Activated naive CD8-positive, alpha-beta T cell treated with anti-CD3 and anti-CD28 coated beads, Interleukin-2, amount 50 U/mL, for 24 hours (primary cell): ENCODE data around the gene NRP2.

Experiments used
- ATAC-seq: fragments of 150-1000 bp; cut with Tn5 transposase; one replicate; pipeline ENCODE4 v1.10.0; 2021
- DNase-seq: peaks from one replicate; pipeline ENCODE4 v3.0.0; 2021
- H3K27ac Mint-ChIP-seq: one replicate; pipeline ENCODE4 v1.8.0; 2021; ENCODE audit warnings: mild to moderate bottlenecking, mixed read lengths
- H3K27me3 Mint-ChIP-seq: one replicate; pipeline ENCODE4 v1.8.0; 2021; ENCODE audit warnings: mixed read lengths
- H3K36me3 Mint-ChIP-seq: one replicate; pipeline ENCODE4 v1.8.0; 2021; ENCODE audit warnings: low read depth, mixed read lengths
- H3K4me1 Mint-ChIP-seq: one replicate; pipeline ENCODE4 v1.8.0; 2021; ENCODE audit warnings: mixed read lengths
- H3K4me3 Mint-ChIP-seq: one replicate; pipeline ENCODE4 v1.8.0; 2021; ENCODE audit warnings: mild to moderate bottlenecking, moderate library complexity, mixed read lengths
- H3K9me3 Mint-ChIP-seq: one replicate; pipeline ENCODE4 v1.8.0; 2021; ENCODE audit warnings: mixed read lengths

The NRP2 gene

DNA sequence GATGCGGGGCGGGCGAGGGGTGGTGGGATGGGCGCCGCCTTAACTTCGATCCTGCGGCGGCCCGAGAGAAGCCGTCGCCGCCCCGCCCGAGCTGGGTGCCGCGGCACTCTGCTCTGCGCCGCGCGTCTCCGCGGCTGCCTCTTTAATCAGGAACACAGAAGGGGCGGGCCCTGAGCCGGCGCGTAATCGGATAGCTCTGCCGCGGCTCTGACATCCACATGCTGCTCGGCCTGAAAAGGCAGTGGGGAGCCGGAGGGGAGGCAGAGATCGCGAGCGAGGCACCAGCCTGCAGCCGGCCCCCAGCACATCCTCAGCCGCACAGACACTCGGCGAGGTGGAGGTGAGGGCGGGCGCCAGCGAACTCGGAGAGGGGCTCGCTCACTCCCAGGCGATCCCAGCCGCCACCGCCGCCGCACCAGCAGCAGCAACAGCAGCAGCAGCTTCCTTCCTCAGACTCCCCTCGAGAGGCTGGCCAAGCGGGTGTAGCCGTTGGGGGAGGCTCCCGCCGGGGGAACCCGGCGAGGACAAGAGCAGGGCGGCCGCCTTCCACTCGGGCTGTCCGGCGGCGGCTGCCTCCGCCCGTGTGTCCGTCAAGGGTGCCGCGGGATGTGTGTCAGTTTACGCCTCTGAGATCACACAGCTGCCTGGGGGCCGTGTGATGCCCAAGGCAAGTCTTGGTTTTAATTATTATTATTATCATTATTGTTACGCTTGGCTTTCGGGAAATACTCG, at the start of gene NRP2:
TSS of gene NRP2 (plus strand) at position 263 of the 732 bp plus-strand sequence. CDS start 790 bp downstream, outside the sequence.
- peaks cover 63% of the 10 kb centered on the region for H3K27me3 Mint-ChIP-seq

DNA sequence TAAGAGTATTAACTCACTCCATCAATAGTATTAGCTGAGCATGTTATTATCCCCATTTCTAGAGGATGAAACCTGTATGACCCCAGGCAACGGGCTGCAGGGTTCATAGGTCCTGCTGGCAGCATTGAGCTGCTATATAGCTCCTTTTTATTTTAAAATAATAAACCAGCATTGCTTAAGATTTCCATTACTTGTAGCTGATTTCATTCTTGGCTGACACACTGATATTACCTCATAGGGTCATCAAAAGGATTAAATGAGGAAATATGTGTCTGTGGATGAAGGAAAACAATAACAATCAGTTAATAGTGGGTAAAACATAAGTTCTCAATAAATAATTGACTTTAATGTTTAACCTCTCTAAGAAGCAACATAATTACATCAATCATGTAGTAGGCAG, 48.3 kb upstream of the NRP2 start:
- DNase-seq (no peak), ATAC-seq (no peak)
- no peak overlapping the region for H3K27ac Mint-ChIP-seq
- no peak overlapping the region for H3K4me3 Mint-ChIP-seq
- H3K27me3 Mint-ChIP-seq: no peaks in the 10 kb centered on the region
- no peaks in the 10 kb centered on the region for H3K36me3 Mint-ChIP-seq
- H3K9me3 Mint-ChIP-seq: no peaks in the 10 kb centered on the region
- peaks cover 10% of the 10 kb centered on the region for H3K4me1 Mint-ChIP-seq

More for the DNA sequence above, at the start of gene NRP2:
- H3K36me3 Mint-ChIP-seq: no peaks in the 10 kb centered on the region
- no peaks in the 10 kb centered on the region for H3K9me3 Mint-ChIP-seq
- peak within 1 kb of the TSS; percentile 56 for H3K27ac Mint-ChIP-seq
- ATAC-seq (peak; percentile 76), DNase-seq (peak; percentile 62)
- H3K4me1 Mint-ChIP-seq: peaks cover 43% of the 10 kb centered on the region
- H3K4me3 Mint-ChIP-seq: peak within 1 kb of the TSS; percentile 76

DNA sequence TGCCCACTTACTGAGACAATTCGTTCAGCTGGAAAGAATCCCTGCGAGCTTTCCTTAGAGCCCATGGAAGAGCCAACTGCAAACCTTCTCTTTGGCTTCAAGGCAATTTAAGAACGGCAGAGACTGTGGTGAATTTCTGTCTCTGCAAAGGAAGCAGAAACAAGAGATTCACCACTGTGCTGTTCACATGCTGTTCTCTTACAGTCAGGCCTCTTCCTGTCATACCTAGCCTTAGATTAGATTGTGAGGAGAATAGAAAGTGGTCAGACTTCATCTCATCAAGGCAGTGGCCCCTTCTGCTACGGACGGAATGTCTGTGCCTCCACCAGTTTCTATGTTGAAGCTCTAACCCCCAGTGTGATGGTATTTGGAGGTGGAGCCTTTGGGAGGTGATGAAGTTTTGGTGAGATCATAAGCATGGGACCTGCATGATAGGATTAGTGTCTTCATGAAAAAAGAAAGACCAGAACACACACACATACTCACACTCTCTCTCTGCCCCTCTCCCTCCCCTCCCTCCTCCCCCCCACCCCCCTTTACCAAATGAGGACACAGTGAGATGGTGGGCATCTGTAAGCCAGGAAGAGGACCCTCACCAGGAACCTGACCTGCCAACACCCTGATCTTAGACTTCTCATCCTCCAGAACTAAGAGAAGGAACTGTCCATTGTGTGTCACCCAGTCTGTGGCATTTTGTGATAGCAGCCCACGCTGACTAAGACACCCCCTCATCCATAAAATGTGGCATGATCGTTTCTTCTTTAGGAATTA, 45.6 kb upstream of the NRP2 start:
- ATAC-seq: no peak
- Mint-ChIP-seq H3K27me3 (no peaks in the 10 kb centered on the region), H3K4me3 (no peak overlapping the region), H3K27ac (no peak overlapping the region), H3K36me3 (no peaks in the 10 kb centered on the region), H3K9me3 (no peaks in the 10 kb centered on the region), H3K4me1 (peaks cover 8% of the 10 kb centered on the region)
- DNase-seq: no peak

- DNase-seq (no peak), ATAC-seq (no peak)
- H3K4me3 Mint-ChIP-seq: no peak overlapping the region
- no peaks in the 10 kb centered on the region for H3K9me3 Mint-ChIP-seq
- no peak overlapping the region for H3K27ac Mint-ChIP-seq
- H3K27me3 Mint-ChIP-seq: peaks cover 2% of the 10 kb centered on the region
- no peaks in the 10 kb centered on the region for H3K36me3 Mint-ChIP-seq
- peaks cover 8% of the 10 kb centered on the region for H3K4me1 Mint-ChIP-seq
Measured at GRCh38 chr2:205637320-205637602, 45.0 kb upstream of the NRP2 start.

- Mint-ChIP-seq H3K27ac (no peak overlapping the region), H3K4me3 (no peak overlapping the region), H3K27me3 (peaks cover 6% of the 10 kb centered on the region), H3K9me3 (no peaks in the 10 kb centered on the region), H3K4me1 (peaks cover 8% of the 10 kb centered on the region), H3K36me3 (no peaks in the 10 kb centered on the region)
- no peak for DNase-seq
- no peak for ATAC-seq
Measured at GRCh38 chr2:205637779-205638503, 44.4 kb upstream of the NRP2 start.

DNA sequence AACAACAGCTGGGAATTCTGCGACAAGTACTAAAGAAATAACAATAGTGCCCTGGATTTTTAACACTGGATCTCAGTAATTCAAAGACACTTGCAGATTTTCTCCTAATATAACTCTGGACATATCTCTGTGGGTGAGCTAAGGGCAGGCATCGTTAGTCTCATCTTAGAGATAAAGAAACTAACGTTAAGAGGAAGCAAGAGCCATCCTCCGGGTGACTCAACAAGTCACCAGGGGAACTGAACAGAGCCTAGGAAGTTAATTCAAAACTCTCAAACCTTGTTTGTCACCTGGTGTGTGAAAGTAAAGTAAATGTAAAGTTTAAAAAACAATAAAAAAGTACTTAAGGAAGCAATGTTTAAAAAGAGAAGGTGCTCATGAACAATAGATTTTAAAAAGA, 41.6 kb upstream of the NRP2 start:
- H3K27me3 Mint-ChIP-seq: peaks cover 16% of the 10 kb centered on the region
- no peak overlapping the region for H3K4me3 Mint-ChIP-seq
- no peaks in the 10 kb centered on the region for H3K36me3 Mint-ChIP-seq
- no peaks in the 10 kb centered on the region for H3K9me3 Mint-ChIP-seq
- H3K4me1 Mint-ChIP-seq: peaks cover 8% of the 10 kb centered on the region
- ATAC-seq (no peak), DNase-seq (no peak)
- no peak overlapping the region for H3K27ac Mint-ChIP-seq

- no peak for DNase-seq
- Mint-ChIP-seq H3K27me3 (peaks cover 19% of the 10 kb centered on the region), H3K9me3 (no peaks in the 10 kb centered on the region), H3K27ac (no peak overlapping the region), H3K4me3 (no peak overlapping the region), H3K4me1 (peaks cover 2% of the 10 kb centered on the region), H3K36me3 (no peaks in the 10 kb centered on the region)
- ATAC-seq: no peak
Measured at GRCh38 chr2:205642599-205643356, 39.5 kb upstream of the NRP2 start.

DNA sequence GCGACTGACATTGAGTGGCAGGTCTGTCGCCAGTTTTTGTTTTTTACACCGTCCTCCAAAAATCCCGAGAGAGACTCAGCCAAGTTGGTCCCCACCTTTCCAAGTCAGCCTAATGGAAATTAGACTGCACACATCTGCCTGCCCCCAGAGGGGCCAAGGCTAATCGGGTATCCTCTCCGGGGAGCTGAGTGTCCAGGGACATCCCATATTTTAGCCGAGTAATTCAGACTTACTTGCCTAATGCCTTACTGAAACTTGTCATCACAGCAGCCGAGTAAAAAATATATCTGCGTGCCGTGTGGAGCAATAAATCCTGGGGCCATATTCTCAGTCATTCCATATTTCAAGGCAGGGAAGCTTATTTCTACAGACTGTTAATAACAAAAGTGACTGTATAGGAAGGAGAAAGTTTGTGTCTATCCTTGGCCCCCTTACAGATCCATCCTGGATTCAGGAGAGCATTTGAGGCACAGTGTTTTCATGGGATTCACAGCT, 38.9 kb upstream of the NRP2 start:
- Mint-ChIP-seq H3K27ac (no peak overlapping the region), H3K9me3 (no peaks in the 10 kb centered on the region), H3K4me3 (no peak overlapping the region), H3K27me3 (peaks cover 19% of the 10 kb centered on the region), H3K4me1 (no peaks in the 10 kb centered on the region), H3K36me3 (no peaks in the 10 kb centered on the region)
- ATAC-seq: no peak
- DNase-seq: no peak

- no peak overlapping the region for H3K27ac Mint-ChIP-seq
- ATAC-seq (no peak), DNase-seq (no peak)
- no peaks in the 10 kb centered on the region for H3K36me3 Mint-ChIP-seq
- H3K27me3 Mint-ChIP-seq: peaks cover 19% of the 10 kb centered on the region
- no peak overlapping the region for H3K4me3 Mint-ChIP-seq
- no peaks in the 10 kb centered on the region for H3K9me3 Mint-ChIP-seq
- H3K4me1 Mint-ChIP-seq: no peaks in the 10 kb centered on the region
Measured at GRCh38 chr2:205644018-205644417, 38.3 kb upstream of the NRP2 start.

- H3K4me1 Mint-ChIP-seq: no peaks in the 10 kb centered on the region
- H3K36me3 Mint-ChIP-seq: no peaks in the 10 kb centered on the region
- ATAC-seq: no peak
- DNase-seq: no peak
- H3K4me3 Mint-ChIP-seq: no peak overlapping the region
- no peaks in the 10 kb centered on the region for H3K9me3 Mint-ChIP-seq
- H3K27me3 Mint-ChIP-seq: peaks cover 19% of the 10 kb centered on the region
- H3K27ac Mint-ChIP-seq: no peak overlapping the region
Measured at GRCh38 chr2:205646680-205647079, 35.6 kb upstream of the NRP2 start.

DNA sequence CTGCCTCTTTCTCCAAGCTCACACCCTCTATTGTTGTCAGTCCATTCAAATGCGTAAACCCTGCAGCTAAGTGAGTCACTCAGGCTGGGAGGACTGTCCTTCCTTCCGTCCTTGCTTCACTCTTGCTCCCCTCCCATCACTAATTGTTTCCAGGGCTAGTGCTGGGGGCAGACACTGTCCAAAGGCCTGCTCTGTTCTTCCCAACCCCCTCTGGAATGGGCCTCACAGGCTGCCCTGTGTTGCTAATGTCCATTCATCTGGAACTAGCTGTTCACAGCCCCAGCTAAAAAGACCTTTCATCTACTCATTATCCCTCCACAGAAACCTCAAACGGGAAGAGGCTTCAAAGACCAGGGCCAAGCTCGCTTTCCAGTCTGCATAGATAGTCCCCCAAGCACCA, 31.9 kb upstream of the NRP2 start:
- H3K9me3 Mint-ChIP-seq: no peaks in the 10 kb centered on the region
- peaks cover 3% of the 10 kb centered on the region for H3K27me3 Mint-ChIP-seq
- DNase-seq: no peak
- peaks cover 5% of the 10 kb centered on the region for H3K4me1 Mint-ChIP-seq
- ATAC-seq: no peak
- no peak overlapping the region for H3K4me3 Mint-ChIP-seq
- no peaks in the 10 kb centered on the region for H3K36me3 Mint-ChIP-seq
- no peak overlapping the region for H3K27ac Mint-ChIP-seq

DNA sequence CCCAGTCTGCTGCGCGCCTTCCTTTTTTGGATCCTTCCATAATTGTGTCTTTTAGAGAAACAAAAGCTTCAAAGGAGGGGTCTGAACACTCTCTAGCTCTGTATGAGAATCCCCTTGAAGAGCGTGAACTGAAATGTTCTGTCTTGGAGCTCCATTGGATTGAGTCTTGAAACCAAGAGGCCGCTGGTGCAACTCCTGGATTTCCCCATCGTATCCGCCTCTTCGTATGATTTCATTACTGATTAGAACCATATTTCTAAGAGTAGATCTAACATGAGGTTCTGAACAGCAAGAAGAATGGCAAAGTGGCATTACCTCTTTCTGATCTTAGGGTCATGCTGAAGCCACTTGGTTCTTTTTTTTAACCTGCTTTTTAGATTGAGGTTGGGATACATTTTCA, 31.4 kb upstream of the NRP2 start:
- peaks cover 7% of the 10 kb centered on the region for H3K4me1 Mint-ChIP-seq
- no peak for DNase-seq
- H3K4me3 Mint-ChIP-seq: no peak overlapping the region
- peaks cover 3% of the 10 kb centered on the region for H3K27me3 Mint-ChIP-seq
- ATAC-seq: no peak
- H3K27ac Mint-ChIP-seq: no peak overlapping the region
- H3K9me3 Mint-ChIP-seq: no peaks in the 10 kb centered on the region
- H3K36me3 Mint-ChIP-seq: no peaks in the 10 kb centered on the region

GRCh38 chr2:205651719-205652118, 30.6 kb upstream of the NRP2 start:
- DNase-seq: no peak
- no peak for ATAC-seq

GRCh38 chr2:205654878-205655605, 27.3 kb upstream of the NRP2 start:
- Mint-ChIP-seq H3K36me3 (no peaks in the 10 kb centered on the region), H3K27me3 (no peaks in the 10 kb centered on the region), H3K4me1 (peaks cover 10% of the 10 kb centered on the region), H3K4me3 (no peak overlapping the region), H3K27ac (no peak overlapping the region), H3K9me3 (no peaks in the 10 kb centered on the region)
- peak; percentile 69 for ATAC-seq
- no peak for DNase-seq

More at GRCh38 chr2:205651719-205652118, 30.6 kb upstream of the NRP2 start:
- no peak overlapping the region for H3K4me3 Mint-ChIP-seq
- no peak overlapping the region for H3K27ac Mint-ChIP-seq
- H3K27me3 Mint-ChIP-seq: no peaks in the 10 kb centered on the region
- H3K9me3 Mint-ChIP-seq: no peaks in the 10 kb centered on the region
- H3K36me3 Mint-ChIP-seq: no peaks in the 10 kb centered on the region
- H3K4me1 Mint-ChIP-seq: peaks cover 7% of the 10 kb centered on the region
